ENCODE measurements around the gene SLC45A3. TPM values are rescaled to one million over a fixed set of nuclear protein-coding genes. Genes with fewer than 3 reads are reported as not detected.

The SLC45A3 gene
- total RNA-seq, 1 donor from 2014 or later, result 2.9 TPM

DNA sequence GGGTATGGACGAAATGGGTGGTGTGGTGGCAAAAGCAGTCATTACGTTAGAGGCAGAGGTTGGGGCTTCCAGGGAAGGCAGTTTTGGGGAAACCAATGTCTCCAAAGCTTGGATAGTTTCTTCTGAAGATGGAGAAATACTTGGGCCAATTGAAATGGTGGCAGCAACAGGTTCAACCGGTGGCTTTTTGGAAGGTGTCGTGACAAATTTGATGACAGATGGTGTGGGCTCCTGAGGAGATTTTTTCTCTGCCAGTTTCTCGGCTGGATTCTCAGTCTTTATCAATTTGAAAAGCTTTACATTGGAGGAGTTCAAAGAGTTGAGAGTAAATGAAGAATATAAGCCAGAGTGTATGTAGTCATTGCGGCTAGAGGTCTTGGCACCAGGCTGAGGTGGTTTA, 60.0 kb downstream of the SLC45A3 start:
- Mint-ChIP-seq H3K4me1 (ENCODE audit: low read depth) (peaks cover 2% of the 10 kb centered on the region), H3K9me3 (ENCODE audit: low read depth) (no peaks in the 10 kb centered on the region), H3K27ac (ENCODE audit: unreplicated experiment) (no peak overlapping the region), H3K4me3 (ENCODE audit: unreplicated experiment) (no peak overlapping the region), H3K27me3 (ENCODE audit: low read depth) (no peaks in the 10 kb centered on the region), H3K36me3 (ENCODE audit: low read depth) (peaks cover 30% of the 10 kb centered on the region)
- no peak for DNase-seq (ENCODE audit: low spot score)
- no peak for TF ChIP-seq CTCF (IDR thresholded peaks at IDR 0.05)

DNA sequence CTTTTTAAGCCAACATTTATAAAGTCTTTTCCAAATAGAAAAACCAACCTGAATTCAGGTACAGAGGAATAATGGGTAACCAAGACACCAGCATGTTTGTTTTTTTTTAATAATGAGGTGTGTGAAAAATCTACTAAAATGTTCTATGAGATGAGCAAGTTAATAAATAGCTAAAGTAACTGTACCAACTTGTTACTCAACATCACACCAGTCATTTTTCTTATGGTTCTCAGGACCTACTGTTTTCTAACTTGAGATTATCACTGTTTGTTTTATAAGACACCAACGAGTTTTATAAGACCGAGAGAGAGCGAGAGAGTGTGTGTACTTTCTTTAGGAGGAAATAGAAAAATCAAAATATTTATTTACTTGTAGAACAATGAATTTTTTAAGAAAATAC, 60.9 kb downstream of the SLC45A3 start:
- H3K27ac Mint-ChIP-seq (ENCODE audit: unreplicated experiment), result no peak overlapping the region
- no peaks in the 10 kb centered on the region for H3K9me3 Mint-ChIP-seq (ENCODE audit: low read depth)
- H3K27me3 Mint-ChIP-seq (ENCODE audit: low read depth), result no peaks in the 10 kb centered on the region
- TF ChIP-seq CTCF (IDR thresholded peaks at IDR 0.05), result no peak
- no peak for DNase-seq (ENCODE audit: low spot score)
- H3K36me3 Mint-ChIP-seq (ENCODE audit: low read depth), result peaks cover 30% of the 10 kb centered on the region
- H3K4me1 Mint-ChIP-seq (ENCODE audit: low read depth), result peaks cover 2% of the 10 kb centered on the region
- H3K4me3 Mint-ChIP-seq (ENCODE audit: unreplicated experiment), result no peak overlapping the region

GRCh38 chr1:205616563-205617293, 63.6 kb downstream of the SLC45A3 start:
- Mint-ChIP-seq H3K27ac (ENCODE audit: unreplicated experiment) (no peak overlapping the region), H3K4me3 (ENCODE audit: unreplicated experiment) (no peak overlapping the region), H3K9me3 (ENCODE audit: low read depth) (no peaks in the 10 kb centered on the region), H3K36me3 (ENCODE audit: low read depth) (peaks cover 28% of the 10 kb centered on the region), H3K27me3 (ENCODE audit: low read depth) (no peaks in the 10 kb centered on the region), H3K4me1 (ENCODE audit: low read depth) (peaks cover 2% of the 10 kb centered on the region)
- no peak for TF ChIP-seq CTCF (IDR thresholded peaks at IDR 0.05)
- no peak for DNase-seq (ENCODE audit: low spot score)

DNA sequence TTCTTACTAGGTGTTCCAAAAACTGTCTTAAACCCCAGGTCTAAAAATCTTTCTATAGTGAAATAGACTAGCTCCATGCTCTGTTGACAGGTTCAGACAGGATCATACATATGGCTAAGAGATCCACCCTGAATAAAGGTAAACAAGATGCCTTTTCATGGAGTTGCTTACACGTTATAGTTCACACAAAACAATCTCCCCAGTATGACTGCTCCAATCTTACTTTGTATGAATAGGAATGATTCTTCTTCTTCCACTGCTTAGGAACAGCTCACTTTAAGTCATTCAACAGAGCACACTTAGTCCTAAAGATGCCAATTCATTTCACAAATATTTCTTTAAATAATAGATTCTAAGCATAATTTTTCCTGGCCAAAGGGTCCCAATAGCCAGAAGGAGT, 64.5 kb downstream of the SLC45A3 start:
- peaks cover 28% of the 10 kb centered on the region for H3K36me3 Mint-ChIP-seq (ENCODE audit: low read depth)
- H3K4me3 Mint-ChIP-seq (ENCODE audit: unreplicated experiment), result no peak overlapping the region
- no peak for TF ChIP-seq CTCF (IDR thresholded peaks at IDR 0.05)
- H3K27me3 Mint-ChIP-seq (ENCODE audit: low read depth), result no peaks in the 10 kb centered on the region
- DNase-seq (ENCODE audit: low spot score), result no peak
- H3K4me1 Mint-ChIP-seq (ENCODE audit: low read depth), result peaks cover 7% of the 10 kb centered on the region
- H3K27ac Mint-ChIP-seq (ENCODE audit: unreplicated experiment), result no peak overlapping the region
- H3K9me3 Mint-ChIP-seq (ENCODE audit: low read depth), result no peaks in the 10 kb centered on the region

DNA sequence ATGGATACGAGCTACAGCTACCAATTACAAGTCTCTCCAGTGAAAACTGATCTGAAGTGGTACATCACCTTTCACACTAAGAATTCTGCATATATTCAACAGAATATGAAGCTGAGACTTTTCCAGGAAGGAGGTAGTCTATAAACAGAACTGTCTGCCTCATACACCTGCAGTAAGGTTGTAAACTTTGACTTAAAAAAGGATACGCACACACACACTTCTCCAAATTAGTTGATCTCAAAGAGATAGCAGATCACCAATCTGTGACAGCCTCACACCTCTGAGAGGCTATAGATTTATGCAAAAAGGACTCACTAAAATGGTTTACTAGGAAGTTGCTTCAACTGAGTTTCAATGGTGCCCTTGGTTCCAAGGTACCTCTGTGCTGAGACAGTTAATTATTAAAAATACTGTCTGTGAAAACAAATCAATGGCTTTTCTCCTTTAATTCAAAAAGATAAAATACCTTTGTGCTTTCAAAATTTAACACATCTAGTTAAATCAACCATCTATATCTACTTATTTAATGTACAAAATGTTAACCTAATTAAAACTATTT, 66.4 kb downstream of the SLC45A3 start:
- Mint-ChIP-seq H3K36me3 (ENCODE audit: low read depth) (peaks cover 18% of the 10 kb centered on the region), H3K4me1 (ENCODE audit: low read depth) (peaks cover 15% of the 10 kb centered on the region), H3K9me3 (ENCODE audit: low read depth) (no peaks in the 10 kb centered on the region), H3K4me3 (ENCODE audit: unreplicated experiment) (no peak overlapping the region), H3K27me3 (ENCODE audit: low read depth) (no peaks in the 10 kb centered on the region), H3K27ac (ENCODE audit: unreplicated experiment) (no peak overlapping the region)
- no peak for DNase-seq (ENCODE audit: low spot score)
- TF ChIP-seq CTCF (IDR thresholded peaks at IDR 0.05), result no peak
